Thyroid gland (tissue), 4 donors: ENCODE results near the gene ASB2.

ENCODE experiments used
- CTCF ChIP-seq, 6 experiments: fragments of 200-600 bp in 3 of 6; fragments of 450-650 bp in 3 of 6; sonication (generic) in 3 of 6; IDR thresholded peaks; one replicate each; pipeline ENCODE4 v1.5.1; 2016 to 2019; ENCODE audit warnings: antibody characterized with exemption in 6 of 6, mild to moderate bottlenecking in 2 of 6, inconsistent platforms in 1 of 6, moderate library complexity in 1 of 6
- POLR2A ChIP-seq, 2 donors: fragments of 450-650 bp; IDR thresholded peaks; one replicate each; pipeline ENCODE4 v1.6.1; 2017; ENCODE audit warnings: antibody characterized with exemption in 2 of 2, mild to moderate bottlenecking in 2 of 2, moderate library complexity in 1 of 2

- TF ChIP-seq CTCF (IDR thresholded peaks at IDR 0.05) (no peak), POLR2A (IDR thresholded peaks at IDR 0.05) (no peak)
These were observed 66.8 kb downstream of the ASB2 start for GRCh38 chr14:93909429-93910128.
